PC-9 (cell line): ENCODE data around the gene OAT.

Experiments
- CTCF ChIP-seq: fragments of 200-600 bp; sonication (generic); conservative IDR thresholded peaks from 2 replicates; pipeline ENCODE4 v1.6.1; 2017; ENCODE audit warnings: mixed run types, antibody characterized with exemption, mild to moderate bottlenecking, moderate library complexity
- EZH2 ChIP-seq: fragments of 200-600 bp; sonication (generic); IDR thresholded peaks from 2 replicates; pipeline ENCODE4 v1.8.0; 2017; ENCODE audit warnings: antibody characterized with exemption, low read depth

DNA sequence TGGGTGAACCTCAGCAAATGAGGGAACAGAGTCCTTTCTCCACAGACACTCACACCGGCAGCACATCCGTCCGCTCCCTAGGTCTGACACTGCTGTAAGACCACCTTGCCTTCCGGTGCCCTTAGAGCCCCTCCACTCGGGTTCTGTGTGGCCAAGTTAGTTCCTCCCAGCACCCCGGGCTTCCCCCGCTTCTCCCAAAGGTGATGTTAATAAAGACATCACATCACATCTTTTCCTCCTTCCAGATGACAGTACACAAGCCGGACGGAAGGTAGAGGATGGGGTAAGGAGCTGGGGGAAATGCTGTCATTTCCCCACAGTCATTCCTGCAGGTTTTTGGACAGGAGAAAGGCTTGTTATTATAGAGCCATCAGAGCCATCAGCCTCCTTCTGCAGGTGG lies 42.3 kb downstream of the OAT start:
- TF ChIP-seq EZH2 (no peak), CTCF (no peak)
